SKM-1 (cell line): ENCODE measurements around the gene IL21.
"Not testable (repeated sequence)": the region's sequence is repeated elsewhere in the genome, so short reads cannot be mapped to it uniquely, and the experiment has no call there.

ENCODE experiments used
- DNase-seq: peaks from one replicate; lab custom pipeline; 2025; ENCODE audit not compliant: unreplicated experiment; lab: John Stamatoyannopoulos, UW

The IL21 gene

GRCh38 chr4:122583906-122584305 is 37.0 kb downstream of the IL21 start:
- no peak for DNase-seq

DNA sequence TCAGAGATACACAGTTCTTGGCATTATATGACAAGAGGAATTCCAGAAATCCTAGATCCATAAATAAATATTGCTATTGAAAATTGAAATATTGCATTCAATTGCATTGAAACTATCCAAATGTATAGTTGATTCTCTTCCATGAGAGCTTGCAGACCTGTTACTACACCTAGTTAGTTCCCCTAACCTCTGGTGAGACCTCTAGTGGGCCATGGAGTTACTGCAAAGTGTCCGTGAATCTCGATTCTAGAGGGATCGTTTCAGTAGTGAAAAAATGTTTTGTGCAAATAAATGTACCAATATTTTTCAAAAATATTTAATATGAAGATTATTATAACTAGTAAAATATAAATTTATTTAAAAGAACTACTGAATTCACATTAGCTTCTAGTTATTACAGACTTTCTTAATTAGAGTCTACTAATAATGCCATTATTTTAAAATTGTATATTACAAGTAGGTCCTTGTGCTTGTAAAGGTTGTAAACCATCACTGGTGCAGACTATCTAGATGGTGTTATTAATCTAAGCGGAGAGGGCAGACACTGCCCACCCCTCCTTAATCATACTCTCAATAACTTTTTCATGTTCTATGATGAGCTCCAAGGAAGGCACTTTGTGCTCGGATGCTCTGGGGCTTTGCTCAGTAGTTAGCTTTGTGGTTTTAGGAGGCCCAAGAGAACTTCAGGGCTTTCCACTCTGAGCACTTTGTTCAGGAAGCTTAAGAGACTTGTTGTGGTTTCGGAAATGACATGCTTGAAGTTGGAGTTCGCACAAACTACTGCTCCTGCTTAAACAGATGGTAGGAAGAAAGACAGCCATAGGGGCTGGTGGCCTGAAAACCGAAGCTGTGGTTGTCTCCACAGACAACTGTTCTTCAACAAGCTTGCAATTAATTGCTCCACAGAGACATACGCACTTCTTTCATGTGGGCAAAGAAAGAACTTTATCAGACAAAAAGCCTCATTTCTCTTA is 42.8 kb downstream of the IL21 start:
- peak; percentile 67 for DNase-seq

- DNase-seq, result no peak
These were observed 43.7 kb downstream of the IL21 start for GRCh38 chr4:122577189-122577553.

- DNase-seq, result no peak
These were observed 44.3 kb downstream of the IL21 start for GRCh38 chr4:122576261-122577188.

- not testable (repeated sequence) for DNase-seq
These were observed 46.5 kb downstream of the IL21 start for GRCh38 chr4:122574347-122574746.

DNA sequence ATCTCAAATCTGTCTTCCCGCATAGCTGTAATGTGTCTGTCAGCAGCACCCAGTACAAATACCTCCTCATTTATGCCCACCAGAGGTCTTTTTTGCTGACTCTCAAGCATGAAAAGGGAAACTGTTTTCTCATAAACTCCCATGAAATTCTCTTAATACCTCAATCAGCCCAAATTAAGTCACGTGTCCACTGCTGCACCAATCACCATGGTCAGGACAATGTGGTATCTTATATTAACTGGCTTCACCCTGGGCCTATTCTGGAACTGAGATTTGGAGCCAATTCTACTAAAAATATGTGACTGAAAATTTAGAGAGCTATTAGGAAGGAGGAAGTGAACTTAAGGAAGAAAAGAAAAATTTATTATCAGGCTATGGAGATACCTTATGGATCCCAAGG is 58.4 kb downstream of the IL21 start:
- DNase-seq, result no peak
